NCI-H146 treated with DMSO at 0.1 percent for 48 hours (cell line): Measurements from ENCODE around the gene ULK4.

Experiments used
- DNase-seq: peaks from one replicate; lab custom pipeline; 2025; ENCODE audit not compliant: unreplicated experiment; lab: John Stamatoyannopoulos, UW

The ULK4 gene

DNA sequence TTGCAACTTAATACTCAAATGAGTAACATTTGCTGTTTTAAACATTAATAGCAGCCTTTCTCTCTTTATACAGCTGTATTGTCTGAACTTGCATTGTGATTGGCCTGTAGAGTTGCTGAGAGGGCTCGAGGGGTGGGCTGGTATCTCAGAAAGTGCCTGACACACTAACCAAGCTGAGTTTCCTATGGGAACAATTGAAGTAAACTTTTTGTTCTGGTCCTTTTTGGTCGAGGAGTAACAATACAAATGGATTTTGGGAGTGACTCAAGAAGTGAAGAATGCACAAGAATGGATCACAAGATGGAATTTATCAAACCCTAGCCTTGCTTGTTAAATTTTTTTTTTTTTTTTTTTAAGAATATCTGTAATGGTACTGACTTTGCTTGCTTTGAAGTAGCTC lies 722.3 kb downstream of the ULK4 start:
- no peak for DNase-seq

- DNase-seq, result no peak
These were observed 724.0 kb downstream of the ULK4 start for GRCh38 chr3:41237907-41238306.

- no peak for DNase-seq
These were observed 725.7 kb downstream of the ULK4 start for GRCh38 chr3:41236228-41236627.

DNA sequence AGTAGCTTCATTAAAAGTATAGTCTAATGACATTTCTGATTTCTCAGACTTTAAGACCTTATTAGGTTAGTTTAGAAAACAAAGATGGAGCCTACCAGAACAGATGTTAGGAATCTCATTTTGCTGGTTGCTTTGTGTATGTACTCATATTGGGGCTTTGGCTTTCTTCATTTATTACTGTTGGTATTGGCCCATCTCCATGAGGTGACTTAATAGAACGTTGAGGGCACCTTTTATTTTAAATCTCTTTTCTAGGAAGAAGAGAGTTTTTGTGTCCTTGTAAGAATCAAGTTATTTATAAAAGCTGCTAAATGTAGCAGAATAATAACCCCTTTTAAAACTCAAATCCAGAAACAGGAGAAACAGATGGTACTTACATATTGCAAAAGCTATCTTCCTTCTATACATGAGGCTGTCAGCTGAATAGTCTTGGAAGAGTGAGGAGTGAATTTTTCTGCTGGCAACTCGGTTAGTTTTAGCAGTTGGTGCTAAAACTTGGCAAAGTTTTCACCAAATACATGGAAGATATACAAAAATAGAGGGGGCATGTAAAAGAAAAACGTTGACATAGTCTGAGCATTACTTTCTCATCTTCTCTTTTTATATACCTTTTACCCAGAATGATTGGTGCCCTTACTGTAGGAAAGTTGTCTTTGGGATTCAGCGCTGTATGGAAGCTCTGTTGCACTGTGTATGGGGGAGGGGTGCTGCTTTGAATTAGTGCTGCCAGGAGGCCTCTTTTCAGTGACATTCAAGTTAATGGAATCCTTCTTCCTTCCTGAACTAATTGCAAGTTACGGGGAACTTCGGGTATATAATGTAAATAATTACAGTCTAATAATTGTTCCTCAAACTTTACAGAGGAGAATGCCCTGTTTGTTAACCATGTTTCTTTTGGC lies 726.8 kb downstream of the ULK4 start:
- no peak for DNase-seq

DNA sequence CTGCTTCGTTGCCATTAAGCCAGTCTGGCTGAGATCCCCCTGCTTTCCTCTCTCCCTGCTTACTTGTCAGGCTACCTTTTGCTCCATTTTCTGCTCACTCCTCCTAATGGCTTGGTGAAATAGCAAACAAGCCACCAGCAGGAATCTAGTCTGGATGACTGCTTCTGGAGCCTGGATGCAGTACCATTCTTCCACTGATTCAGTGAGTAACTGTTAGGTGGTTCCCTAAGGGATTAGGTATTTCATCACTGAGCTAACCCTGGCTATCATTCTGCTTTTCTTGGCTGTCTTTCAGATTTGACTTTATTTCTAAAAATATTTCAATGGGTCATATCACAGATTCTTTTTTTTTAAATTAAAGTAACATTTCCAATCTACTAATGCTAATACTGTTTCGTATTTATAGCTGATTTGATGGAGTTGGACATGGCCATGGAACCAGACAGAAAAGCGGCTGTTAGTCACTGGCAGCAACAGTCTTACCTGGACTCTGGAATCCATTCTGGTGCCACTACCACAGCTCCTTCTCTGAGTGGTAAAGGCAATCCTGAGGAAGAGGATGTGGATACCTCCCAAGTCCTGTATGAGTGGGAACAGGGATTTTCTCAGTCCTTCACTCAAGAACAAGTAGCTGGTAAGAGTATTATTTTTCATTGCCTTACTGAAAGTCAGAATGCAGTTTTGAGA lies 737.6 kb downstream of the ULK4 start:
- DNase-seq, result no peak

DNA sequence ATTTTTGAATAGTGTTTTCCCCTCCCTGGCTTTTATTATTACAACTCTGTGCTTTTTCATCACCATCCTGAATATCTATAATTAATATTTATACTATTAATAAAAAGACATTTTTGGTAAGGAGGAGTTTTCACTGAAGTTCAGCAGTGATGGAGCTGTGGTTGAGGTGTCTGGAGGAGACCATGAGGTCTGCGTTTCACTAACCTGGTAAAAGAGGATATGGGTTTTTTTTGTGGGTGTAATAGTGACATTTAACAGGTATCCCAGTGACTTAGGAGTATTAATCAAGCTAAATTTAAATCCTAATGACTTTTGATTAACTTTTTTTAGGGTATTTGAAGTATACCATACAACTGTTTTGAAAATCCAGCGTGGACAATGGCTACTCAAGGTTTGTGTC lies 738.2 kb downstream of the ULK4 start:
- DNase-seq, result no peak

DNA sequence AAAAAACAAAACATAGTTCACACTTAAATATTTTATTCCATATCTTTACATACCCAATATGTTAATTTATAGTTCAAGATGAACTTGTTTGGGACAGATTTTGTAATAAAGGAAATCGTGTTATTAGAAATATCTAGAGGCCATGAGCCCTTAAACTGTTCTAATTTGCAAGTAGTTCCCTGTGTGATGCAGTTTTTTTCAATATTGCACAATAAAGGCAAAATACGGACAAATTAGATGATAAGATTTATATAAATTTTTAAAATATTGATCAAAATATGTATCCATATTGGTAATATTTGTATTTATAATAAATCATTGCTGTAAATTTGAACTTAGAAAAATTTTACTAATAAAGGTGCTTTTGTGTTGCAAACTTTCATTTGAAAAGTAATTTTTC lies 738.8 kb downstream of the ULK4 start:
- no peak for DNase-seq

- no peak for DNase-seq
These were observed 739.4 kb downstream of the ULK4 start for GRCh38 chr3:41222501-41222900.

DNA sequence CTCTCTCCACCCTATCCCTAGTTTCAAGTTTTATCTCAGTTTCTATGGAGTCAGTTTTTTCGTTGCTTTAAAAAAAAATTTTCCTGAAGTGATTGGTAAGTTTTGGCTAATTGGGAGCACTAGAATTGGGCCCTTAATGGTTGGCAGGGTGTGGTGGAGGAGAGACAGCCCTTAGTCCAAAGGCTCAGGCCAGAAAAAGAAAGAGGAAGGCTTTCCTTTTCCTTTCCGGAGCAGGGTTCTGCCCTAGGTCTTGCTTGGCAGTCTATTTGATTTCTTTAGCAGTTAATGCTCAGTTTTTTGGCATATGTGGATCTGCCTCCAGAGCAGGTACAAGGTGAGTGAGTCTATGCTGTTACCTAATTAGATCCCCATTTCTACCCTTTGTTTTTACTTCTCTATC lies 739.9 kb downstream of the ULK4 start:
- no peak for DNase-seq

GRCh38 chr3:41220906-41221677 lies 740.8 kb downstream of the ULK4 start:
- DNase-seq, result no peak

GRCh38 chr3:41219424-41219823 lies 742.5 kb downstream of the ULK4 start:
- no peak for DNase-seq

DNA sequence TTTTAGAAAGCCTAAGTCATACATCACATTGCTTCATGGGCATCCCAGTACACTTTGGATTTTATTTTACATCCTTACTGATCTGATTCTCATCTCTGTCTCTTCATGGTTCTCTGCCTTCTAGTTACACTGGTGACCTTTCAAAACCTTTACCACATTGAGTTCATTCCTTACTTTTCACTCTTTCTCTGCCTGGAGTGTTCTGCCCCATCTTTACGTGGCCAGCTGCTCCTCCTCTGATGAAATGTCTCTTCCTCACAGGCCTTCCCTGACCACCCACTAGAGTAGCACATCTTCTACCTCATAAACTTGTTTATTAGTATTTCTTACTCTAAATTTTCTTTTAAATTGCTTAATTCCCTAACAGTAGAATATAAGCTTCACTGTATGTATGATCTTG lies 744.9 kb downstream of the ULK4 start:
- no peak for DNase-seq

GRCh38 chr3:41216422-41216821 lies 745.5 kb downstream of the ULK4 start:
- no peak for DNase-seq

GRCh38 chr3:41213588-41213987 lies 748.3 kb downstream of the ULK4 start:
- DNase-seq, result no peak

- no peak for DNase-seq
These were observed 749.8 kb downstream of the ULK4 start for GRCh38 chr3:41212088-41212487.

GRCh38 chr3:41210966-41211365 lies 750.9 kb downstream of the ULK4 start:
- DNase-seq, result no peak

DNA sequence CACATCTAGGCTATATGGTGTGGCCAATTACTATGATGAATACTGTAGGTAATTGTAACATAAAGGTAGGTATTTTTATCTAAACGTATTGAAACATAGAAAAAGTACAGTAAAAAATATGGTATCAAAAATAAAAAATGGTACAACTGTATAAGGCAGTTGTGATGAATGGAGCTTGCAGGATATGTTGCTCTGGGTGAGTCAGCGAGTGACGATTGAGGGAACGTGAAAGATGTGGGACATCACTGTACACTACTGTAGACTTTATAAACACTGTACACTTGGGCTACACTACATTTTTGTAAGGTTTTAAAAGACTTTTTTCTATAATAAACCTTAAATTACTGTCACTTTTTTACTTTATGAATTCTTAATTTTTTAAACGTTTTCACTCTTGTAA lies 752.3 kb downstream of the ULK4 start:
- no peak for DNase-seq

DNA sequence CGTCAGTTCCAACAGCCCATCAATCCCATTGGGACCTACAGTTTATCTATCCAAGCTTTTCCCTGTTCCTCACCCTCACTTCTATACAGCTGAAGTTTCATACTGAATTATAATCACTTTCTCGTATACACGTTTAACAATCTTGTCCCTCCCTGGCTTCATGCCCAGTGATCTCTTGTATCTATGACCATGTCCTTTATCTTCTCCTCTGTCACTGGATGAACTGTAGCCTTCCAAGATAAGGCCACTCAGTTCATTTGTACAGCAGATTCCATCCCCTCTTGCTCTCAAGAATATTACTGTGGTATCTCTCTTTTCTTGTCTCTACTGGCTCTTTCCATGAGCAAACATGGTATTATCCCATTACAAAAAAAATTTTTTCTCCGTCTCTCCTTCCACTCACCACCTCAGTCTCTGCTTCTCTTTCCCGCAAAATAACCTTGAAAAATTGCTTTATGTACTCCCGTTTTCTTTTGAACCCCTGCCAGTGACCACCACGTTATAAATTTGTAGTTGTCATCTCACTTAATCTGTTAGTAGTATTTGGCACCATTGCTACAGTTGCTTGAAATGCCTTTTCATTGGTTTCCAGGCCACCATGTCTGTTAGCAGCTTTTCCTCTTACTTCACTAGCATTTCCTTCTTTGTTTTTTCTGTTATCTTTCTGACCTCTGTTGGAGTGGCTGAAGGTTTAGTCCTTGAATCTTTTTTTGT lies 753.2 kb downstream of the ULK4 start:
- DNase-seq, result no peak

DNA sequence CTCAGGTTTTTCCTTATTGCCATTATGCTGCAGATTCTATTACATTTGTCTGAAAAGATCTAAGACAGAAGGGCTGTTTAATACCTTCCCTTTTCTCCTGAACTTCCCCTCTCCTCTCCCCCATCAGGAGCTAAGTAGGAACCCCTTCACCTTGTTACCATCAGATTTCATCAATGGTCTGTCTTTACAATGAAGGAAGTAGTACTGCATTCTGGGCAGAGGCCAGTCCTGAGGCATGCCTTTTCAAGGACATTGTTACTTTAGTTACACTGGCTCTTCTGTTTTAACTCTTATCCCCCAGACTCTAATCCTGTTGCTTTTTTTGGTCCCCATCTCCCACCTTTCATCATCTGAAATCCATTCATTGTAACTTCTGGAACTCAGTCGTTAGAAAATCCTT lies 754.5 kb downstream of the ULK4 start:
- DNase-seq, result no peak

- no peak for DNase-seq
These were observed 756.3 kb downstream of the ULK4 start for GRCh38 chr3:41205591-41205990.

DNA sequence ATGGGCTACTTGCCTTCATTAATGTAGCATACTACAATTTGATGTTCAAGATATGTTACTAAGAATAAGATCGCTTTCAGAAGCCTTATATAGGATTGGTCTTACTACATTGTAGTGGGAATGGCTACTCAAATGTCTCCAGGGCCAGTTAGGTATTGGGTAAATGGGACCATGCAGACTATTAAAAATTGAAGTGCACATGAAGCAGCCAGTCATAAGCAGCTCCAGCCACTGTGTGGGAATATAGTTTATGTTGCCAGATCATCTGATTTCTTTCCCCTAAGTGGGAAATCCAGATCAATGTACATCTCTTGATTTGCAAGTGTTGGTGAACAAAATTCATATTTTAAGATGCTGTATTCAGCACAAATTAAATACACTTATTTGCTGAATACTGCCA lies 757.5 kb downstream of the ULK4 start:
- no peak for DNase-seq
